PC-3 (cell line): ENCODE results near the gene EXD3.

Experiments used
- EZH2 ChIP-seq: fragments of 300-600 bp; sonication (generic); IDR thresholded peaks from one replicate; pipeline ENCODE4 v1.6.1; 2017; ENCODE audit warnings: antibody characterized with exemption, mild to moderate bottlenecking, low read length; ENCODE audit not compliant: unreplicated experiment
- TF ChIP-seq, protein P1 (sequence below): fragments of 300-600 bp; sonication (generic); conservative IDR thresholded peaks from 2 replicates; pipeline ENCODE4 v1.5.1; 2017; ENCODE audit warnings: antibody characterized with exemption, low read depth, mild to moderate bottlenecking, low read length

DNA sequence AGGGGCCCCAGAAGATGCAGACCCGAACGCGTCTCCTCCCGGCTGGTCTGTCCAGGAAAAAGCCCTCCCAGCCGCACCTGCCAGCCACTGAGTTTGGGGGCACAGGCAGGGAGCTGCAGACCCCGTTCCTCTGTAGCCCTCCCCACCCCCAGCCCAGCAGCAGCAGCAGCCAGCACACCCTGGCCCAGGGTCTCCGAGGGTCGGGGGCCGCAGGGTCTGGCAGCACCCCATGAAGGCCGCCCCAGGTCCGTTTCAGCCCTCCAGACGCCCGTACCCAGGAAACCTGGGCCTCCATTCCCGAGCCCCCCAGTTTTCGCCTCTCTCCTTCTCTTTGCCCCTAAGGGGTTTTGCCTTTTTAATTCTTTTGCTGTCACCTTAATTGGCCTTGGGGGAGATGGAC, 19.7 kb downstream of the EXD3 start:
- TF ChIP-seq, protein P1, sequence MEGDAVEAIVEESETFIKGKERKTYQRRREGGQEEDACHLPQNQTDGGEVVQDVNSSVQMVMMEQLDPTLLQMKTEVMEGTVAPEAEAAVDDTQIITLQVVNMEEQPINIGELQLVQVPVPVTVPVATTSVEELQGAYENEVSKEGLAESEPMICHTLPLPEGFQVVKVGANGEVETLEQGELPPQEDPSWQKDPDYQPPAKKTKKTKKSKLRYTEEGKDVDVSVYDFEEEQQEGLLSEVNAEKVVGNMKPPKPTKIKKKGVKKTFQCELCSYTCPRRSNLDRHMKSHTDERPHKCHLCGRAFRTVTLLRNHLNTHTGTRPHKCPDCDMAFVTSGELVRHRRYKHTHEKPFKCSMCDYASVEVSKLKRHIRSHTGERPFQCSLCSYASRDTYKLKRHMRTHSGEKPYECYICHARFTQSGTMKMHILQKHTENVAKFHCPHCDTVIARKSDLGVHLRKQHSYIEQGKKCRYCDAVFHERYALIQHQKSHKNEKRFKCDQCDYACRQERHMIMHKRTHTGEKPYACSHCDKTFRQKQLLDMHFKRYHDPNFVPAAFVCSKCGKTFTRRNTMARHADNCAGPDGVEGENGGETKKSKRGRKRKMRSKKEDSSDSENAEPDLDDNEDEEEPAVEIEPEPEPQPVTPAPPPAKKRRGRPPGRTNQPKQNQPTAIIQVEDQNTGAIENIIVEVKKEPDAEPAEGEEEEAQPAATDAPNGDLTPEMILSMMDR: no peak
- no peak for TF ChIP-seq EZH2
